ENCODE results near the gene COL26A1. TPM values are rescaled to one million over a fixed set of nuclear protein-coding genes. Genes with fewer than 3 reads are reported as not detected.

COL26A1 gene
- polyA plus RNA-seq, 1 donor from 2014 or later, result 36.6 TPM

DNA sequence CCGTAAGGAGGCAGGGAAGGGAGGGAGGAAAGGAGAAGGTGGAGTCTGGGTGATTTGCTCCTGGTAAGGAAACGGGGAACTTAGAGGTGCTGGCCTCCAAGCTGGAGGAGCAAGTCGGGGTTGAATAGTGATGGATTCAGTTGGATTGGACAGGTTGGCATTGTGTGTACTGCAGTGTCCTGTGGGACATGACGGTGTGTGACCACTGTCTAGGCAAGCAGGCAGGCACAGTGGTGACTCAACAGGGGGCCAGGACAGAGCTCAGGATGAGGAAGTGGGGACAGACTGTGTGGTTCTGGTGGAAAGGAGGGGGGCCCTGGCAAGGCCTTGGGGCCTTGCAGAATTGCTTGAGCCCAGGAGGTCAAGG is 48.8 kb downstream of the COL26A1 start:
- no peaks in the 10 kb centered on the region for H3K27me3 ChIP-seq (ENCODE audit: insufficient read depth, low read depth, low read length)
- TF ChIP-seq EP300 (conservative IDR thresholded peaks at IDR 0.05; ENCODE audit: poor library complexity, severe bottlenecking), result no peak
- no peak for TF ChIP-seq SMC3 (conservative IDR thresholded peaks at IDR 0.05; ENCODE audit: poor library complexity)
- TF ChIP-seq, protein P1, sequence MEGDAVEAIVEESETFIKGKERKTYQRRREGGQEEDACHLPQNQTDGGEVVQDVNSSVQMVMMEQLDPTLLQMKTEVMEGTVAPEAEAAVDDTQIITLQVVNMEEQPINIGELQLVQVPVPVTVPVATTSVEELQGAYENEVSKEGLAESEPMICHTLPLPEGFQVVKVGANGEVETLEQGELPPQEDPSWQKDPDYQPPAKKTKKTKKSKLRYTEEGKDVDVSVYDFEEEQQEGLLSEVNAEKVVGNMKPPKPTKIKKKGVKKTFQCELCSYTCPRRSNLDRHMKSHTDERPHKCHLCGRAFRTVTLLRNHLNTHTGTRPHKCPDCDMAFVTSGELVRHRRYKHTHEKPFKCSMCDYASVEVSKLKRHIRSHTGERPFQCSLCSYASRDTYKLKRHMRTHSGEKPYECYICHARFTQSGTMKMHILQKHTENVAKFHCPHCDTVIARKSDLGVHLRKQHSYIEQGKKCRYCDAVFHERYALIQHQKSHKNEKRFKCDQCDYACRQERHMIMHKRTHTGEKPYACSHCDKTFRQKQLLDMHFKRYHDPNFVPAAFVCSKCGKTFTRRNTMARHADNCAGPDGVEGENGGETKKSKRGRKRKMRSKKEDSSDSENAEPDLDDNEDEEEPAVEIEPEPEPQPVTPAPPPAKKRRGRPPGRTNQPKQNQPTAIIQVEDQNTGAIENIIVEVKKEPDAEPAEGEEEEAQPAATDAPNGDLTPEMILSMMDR (IDR thresholded peaks at IDR 0.05; ENCODE audit: poor library complexity, severe bottlenecking), result no peak
- TF ChIP-seq RAD21 (conservative IDR thresholded peaks at IDR 0.05), result no peak
- TF ChIP-seq, protein P2, sequence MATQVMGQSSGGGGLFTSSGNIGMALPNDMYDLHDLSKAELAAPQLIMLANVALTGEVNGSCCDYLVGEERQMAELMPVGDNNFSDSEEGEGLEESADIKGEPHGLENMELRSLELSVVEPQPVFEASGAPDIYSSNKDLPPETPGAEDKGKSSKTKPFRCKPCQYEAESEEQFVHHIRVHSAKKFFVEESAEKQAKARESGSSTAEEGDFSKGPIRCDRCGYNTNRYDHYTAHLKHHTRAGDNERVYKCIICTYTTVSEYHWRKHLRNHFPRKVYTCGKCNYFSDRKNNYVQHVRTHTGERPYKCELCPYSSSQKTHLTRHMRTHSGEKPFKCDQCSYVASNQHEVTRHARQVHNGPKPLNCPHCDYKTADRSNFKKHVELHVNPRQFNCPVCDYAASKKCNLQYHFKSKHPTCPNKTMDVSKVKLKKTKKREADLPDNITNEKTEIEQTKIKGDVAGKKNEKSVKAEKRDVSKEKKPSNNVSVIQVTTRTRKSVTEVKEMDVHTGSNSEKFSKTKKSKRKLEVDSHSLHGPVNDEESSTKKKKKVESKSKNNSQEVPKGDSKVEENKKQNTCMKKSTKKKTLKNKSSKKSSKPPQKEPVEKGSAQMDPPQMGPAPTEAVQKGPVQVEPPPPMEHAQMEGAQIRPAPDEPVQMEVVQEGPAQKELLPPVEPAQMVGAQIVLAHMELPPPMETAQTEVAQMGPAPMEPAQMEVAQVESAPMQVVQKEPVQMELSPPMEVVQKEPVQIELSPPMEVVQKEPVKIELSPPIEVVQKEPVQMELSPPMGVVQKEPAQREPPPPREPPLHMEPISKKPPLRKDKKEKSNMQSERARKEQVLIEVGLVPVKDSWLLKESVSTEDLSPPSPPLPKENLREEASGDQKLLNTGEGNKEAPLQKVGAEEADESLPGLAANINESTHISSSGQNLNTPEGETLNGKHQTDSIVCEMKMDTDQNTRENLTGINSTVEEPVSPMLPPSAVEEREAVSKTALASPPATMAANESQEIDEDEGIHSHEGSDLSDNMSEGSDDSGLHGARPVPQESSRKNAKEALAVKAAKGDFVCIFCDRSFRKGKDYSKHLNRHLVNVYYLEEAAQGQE (IDR thresholded peaks at IDR 0.05; ENCODE audit: borderline replicate concordance), result no peak
- TF ChIP-seq TAF1 (IDR thresholded peaks at IDR 0.05; ENCODE audit: low read depth), result no peak
- no peak for TF ChIP-seq POLR2AphosphoS5 (IDR thresholded peaks at IDR 0.05)
- TF ChIP-seq MXI1 (conservative IDR thresholded peaks at IDR 0.05; ENCODE audit: poor library complexity, severe bottlenecking), result no peak
- H3K9ac ChIP-seq (ENCODE audit: low read length), result no peak overlapping the region
- H3F3A ChIP-seq (ENCODE audit: insufficient read depth, low read length, poor library complexity, severe bottlenecking), result no peaks in the 10 kb centered on the region
- H3K79me2 ChIP-seq (replicated peaks; ENCODE audit: insufficient read depth, low read length), result no peaks in the 10 kb centered on the region
- H3K27ac ChIP-seq (ENCODE audit: low read length), result no peak overlapping the region
- no peaks in the 10 kb centered on the region for H4K20me1 ChIP-seq (ENCODE audit: insufficient read depth)
- no peaks in the 10 kb centered on the region for H3K36me3 ChIP-seq (ENCODE audit: insufficient read depth, low read length)
- no peaks in the 10 kb centered on the region for H3K9me2 ChIP-seq (ENCODE audit: insufficient read depth, low read length)
- peaks cover 2% of the 10 kb centered on the region for H3K9me3 ChIP-seq (ENCODE audit: low read length)
- no peak overlapping the region for H2AFZ ChIP-seq (ENCODE audit: low read depth, low read length)
- H3K4me3 ChIP-seq (ENCODE audit: low read length), result no peak overlapping the region
- no peak overlapping the region for H3K4me2 ChIP-seq (ENCODE audit: low read length)

DNA sequence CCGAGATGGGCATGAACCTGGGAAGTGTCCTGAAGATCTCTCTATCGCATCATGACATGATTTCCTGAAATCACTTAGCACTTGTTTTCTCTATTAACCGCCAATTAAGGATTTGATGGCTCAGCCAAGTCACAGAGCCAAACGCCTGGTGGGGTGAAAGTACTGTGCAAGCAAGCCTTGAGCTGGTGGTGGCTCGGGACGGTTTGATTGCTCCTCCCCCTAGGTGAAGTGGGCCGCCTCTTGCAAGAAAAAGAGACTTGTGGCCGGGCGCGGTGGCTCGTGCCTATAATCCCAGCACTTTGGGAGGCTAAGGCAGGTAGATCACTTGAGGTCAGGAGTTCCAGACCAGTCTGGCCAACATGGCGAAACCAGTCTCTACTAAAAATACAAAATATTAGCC is 50.3 kb downstream of the COL26A1 start:
- no peaks in the 10 kb centered on the region for H4K20me1 ChIP-seq (ENCODE audit: insufficient read depth)
- H3K27me3 ChIP-seq (ENCODE audit: insufficient read depth, low read depth, low read length), result no peaks in the 10 kb centered on the region
- H3K9ac ChIP-seq (ENCODE audit: low read length), result no peak overlapping the region
- H3K4me3 ChIP-seq (ENCODE audit: low read length), result no peak overlapping the region
- no peak overlapping the region for H3K4me2 ChIP-seq (ENCODE audit: low read length)
- H2AFZ ChIP-seq (ENCODE audit: low read depth, low read length), result no peak overlapping the region
- H3K9me2 ChIP-seq (ENCODE audit: insufficient read depth, low read length), result no peaks in the 10 kb centered on the region
- no peak overlapping the region for H3K27ac ChIP-seq (ENCODE audit: low read length)
- H3K36me3 ChIP-seq (ENCODE audit: insufficient read depth, low read length), result no peaks in the 10 kb centered on the region
- TF ChIP-seq MXI1 (conservative IDR thresholded peaks at IDR 0.05; ENCODE audit: poor library complexity, severe bottlenecking) (no peak), RAD21 (conservative IDR thresholded peaks at IDR 0.05) (no peak), EZH2 (IDR thresholded peaks at IDR 0.05; ENCODE audit: borderline replicate concordance, insufficient read depth, low read length, poor library complexity, severe bottlenecking) (no peak), SMC3 (conservative IDR thresholded peaks at IDR 0.05; ENCODE audit: poor library complexity) (no peak), POLR2AphosphoS5 (IDR thresholded peaks at IDR 0.05) (no peak), TAF1 (IDR thresholded peaks at IDR 0.05; ENCODE audit: low read depth) (no peak), EP300 (conservative IDR thresholded peaks at IDR 0.05; ENCODE audit: poor library complexity, severe bottlenecking) (no peak)
- TF ChIP-seq, protein P1 (IDR thresholded peaks at IDR 0.05; ENCODE audit: poor library complexity, severe bottlenecking), result no peak
- TF ChIP-seq, protein P2 (IDR thresholded peaks at IDR 0.05; ENCODE audit: borderline replicate concordance), result no peak
- no peaks in the 10 kb centered on the region for H3K79me2 ChIP-seq (replicated peaks; ENCODE audit: insufficient read depth, low read length)
- H3F3A ChIP-seq (ENCODE audit: insufficient read depth, low read length, poor library complexity, severe bottlenecking), result no peaks in the 10 kb centered on the region
- H3K9me3 ChIP-seq (ENCODE audit: low read length), result peaks cover 2% of the 10 kb centered on the region

Measured in neural cell (in vitro differentiated cells).